BJ (cell line): ENCODE measurements around the gene CEP112. TPM values are rescaled to one million over a fixed set of nuclear protein-coding genes. Genes with fewer than 3 reads are reported as not detected.

ENCODE experiments used
- CTCF ChIA-PET: fragments of 350-600 bp; formaldehyde crosslinking; extraction: SDS; loops from one replicate; lab custom pipeline; 2021; ENCODE audit warnings: antibody characterized with exemption, inconsistent platforms; lab: Yijun Ruan, JAX
- POLR2A ChIA-PET: fragments of 300-600 bp; sonication (Branson Sonifier 250); formaldehyde crosslinking; extraction: SDS; loops from one replicate; lab custom pipeline; 2021; ENCODE audit warnings: antibody characterized with exemption; lab: Charles Lee
- DNase-seq: peaks from one replicate; pipeline ENCODE4 v3.0.0-alpha.2; 2011; ENCODE audit warnings: low read depth
- H3K27me3 ChIP-seq: 2 replicates; pipeline ENCODE4 v1.6.0; 2011; ENCODE audit warnings: low read length; ENCODE audit not compliant: control insufficient read depth, insufficient read depth
- H3K36me3 ChIP-seq: 2 replicates; pipeline ENCODE4 v1.5.1; 2011; ENCODE audit warnings: low read length; ENCODE audit not compliant: control insufficient read depth, insufficient read depth
- H3K4me3 ChIP-seq: 2 replicates; pipeline ENCODE4 v1.5.1; 2011; ENCODE audit warnings: low read depth, mild to moderate bottlenecking, control low read depth, low read length
- polyA plus RNA-seq: library from polyadenylated mRNA; depleted of rRNA; stranded (reverse); fragments of >200 nt; gene quantifications from 2 replicates; pipeline ENCODE4 v1.2.3, GENCODE V29; 2011
- TF ChIP-seq, protein P1 (sequence below): IDR thresholded peaks from 2 replicates; pipeline ENCODE4 v1.5.1; 2011; ENCODE audit warnings: low read depth, mild to moderate bottlenecking, control low read depth, inconsistent platforms, low read length, moderate library complexity; ENCODE audit not compliant: insufficient read depth

CEP112 gene
- polyA plus RNA-seq, 1 experiment, result 3.3 TPM

DNA sequence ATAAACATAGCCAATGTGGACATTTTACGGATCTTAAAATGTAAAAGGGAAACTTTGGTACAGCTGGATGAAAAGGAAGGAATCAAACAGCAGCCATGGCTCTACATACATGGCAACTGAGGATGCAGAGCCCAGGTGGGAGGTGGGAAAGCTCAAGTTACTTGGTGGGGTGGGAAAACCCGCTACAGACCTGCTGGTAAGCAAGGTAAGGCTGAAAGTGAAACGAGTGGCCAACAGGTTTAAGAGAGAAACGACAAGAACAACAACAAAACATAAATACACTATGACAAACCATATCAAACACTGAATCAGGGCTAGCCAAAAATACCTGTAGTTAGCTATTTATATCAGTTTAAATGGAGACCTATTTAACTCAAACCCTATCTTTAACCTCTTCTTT lies 185.3 kb downstream of the CEP112 start:
- TF ChIP-seq, protein P1, sequence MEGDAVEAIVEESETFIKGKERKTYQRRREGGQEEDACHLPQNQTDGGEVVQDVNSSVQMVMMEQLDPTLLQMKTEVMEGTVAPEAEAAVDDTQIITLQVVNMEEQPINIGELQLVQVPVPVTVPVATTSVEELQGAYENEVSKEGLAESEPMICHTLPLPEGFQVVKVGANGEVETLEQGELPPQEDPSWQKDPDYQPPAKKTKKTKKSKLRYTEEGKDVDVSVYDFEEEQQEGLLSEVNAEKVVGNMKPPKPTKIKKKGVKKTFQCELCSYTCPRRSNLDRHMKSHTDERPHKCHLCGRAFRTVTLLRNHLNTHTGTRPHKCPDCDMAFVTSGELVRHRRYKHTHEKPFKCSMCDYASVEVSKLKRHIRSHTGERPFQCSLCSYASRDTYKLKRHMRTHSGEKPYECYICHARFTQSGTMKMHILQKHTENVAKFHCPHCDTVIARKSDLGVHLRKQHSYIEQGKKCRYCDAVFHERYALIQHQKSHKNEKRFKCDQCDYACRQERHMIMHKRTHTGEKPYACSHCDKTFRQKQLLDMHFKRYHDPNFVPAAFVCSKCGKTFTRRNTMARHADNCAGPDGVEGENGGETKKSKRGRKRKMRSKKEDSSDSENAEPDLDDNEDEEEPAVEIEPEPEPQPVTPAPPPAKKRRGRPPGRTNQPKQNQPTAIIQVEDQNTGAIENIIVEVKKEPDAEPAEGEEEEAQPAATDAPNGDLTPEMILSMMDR, result no peak
- CTCF ChIA-PET, result no interaction called here
- POLR2A ChIA-PET, result no interaction called here
- Histone ChIP-seq H3K36me3 (no peaks in the 10 kb centered on the region), H3K4me3 (no peak overlapping the region), H3K27me3 (no peaks in the 10 kb centered on the region)
- no peak for DNase-seq

DNA sequence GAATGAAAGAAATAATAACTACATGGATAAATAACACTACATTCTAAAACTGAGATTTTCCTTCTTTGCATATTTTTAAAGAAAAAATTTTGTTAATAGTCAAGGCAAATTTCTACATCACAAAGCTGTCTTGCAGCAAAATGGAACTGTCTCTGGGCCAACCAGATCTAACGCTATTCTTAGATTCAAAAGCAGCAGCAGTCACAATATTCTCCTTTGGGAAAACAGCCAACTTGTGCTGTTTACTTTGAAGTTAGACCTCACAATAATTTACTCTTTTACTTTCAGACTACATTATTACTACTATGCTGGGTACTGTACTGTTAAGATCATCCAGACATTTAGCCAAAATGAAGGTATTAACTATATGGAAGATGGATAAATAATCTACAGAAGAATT lies 189.1 kb downstream of the CEP112 start:
- Histone ChIP-seq H3K27me3 (no peaks in the 10 kb centered on the region), H3K36me3 (no peaks in the 10 kb centered on the region), H3K4me3 (no peak overlapping the region)
- TF ChIP-seq, protein P1, result no peak
- ChIA-PET POLR2A (no interaction called here), CTCF (no interaction called here)
- no peak for DNase-seq

DNA sequence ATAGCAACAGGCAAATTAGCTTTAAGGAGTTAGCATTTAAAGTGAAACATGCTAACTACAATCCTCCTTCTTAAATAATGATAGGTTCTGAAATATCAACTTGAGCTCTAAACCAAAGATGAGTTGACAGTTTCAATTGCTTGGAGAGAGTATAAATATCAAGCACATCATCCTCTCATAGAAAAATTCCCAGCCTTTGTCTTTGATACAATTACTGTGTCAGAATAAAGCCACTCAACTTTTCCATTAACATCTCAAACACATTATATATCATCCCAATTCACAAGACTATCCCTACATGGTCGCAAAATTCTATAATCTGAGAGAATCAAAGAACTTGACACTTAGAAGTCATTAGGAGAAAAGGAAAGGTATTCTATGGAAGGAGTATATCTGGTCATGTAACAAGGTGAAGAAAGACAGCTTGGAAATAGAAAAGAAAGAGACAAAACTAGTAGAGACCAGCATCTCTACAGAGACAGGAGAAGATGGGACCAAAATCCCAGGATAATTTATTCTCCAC lies 189.8 kb downstream of the CEP112 start:
- ChIA-PET POLR2A (no interaction called here), CTCF (no interaction called here)
- TF ChIP-seq, protein P1, result no peak
- Histone ChIP-seq H3K27me3 (no peaks in the 10 kb centered on the region), H3K36me3 (no peaks in the 10 kb centered on the region), H3K4me3 (no peak overlapping the region)
- no peak for DNase-seq

- Histone ChIP-seq H3K27me3 (no peaks in the 10 kb centered on the region), H3K36me3 (no peaks in the 10 kb centered on the region), H3K4me3 (no peak overlapping the region)
- CTCF ChIA-PET, result no interaction called here
- no peak for DNase-seq
- TF ChIP-seq, protein P1, result no peak
- POLR2A ChIA-PET, result no interaction called here
These were observed 191.7 kb downstream of the CEP112 start for GRCh38 chr17:66000216-66000615.

DNA sequence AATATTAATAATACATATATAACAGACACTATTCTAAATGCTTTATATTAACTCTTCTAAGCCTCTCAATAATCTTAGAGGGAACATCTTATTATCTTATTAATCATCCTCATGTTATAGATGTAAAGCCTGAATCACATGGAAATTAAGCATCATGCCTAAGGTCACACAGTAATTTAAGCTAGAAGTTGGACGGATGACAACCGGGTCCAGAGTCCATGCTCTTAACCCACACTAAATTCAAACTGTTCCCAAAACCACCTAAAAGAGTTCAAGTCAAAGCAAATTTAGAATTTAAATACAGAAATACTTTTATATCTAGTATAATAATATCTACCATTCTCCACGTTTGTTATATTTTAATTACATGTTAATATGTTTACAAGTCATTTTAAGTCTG lies 193.3 kb downstream of the CEP112 start:
- POLR2A ChIA-PET, result no interaction called here
- no peaks in the 10 kb centered on the region for H3K36me3 ChIP-seq
- CTCF ChIA-PET, result no interaction called here
- TF ChIP-seq, protein P1, result no peak
- H3K27me3 ChIP-seq, result no peaks in the 10 kb centered on the region
- no peak for DNase-seq
- H3K4me3 ChIP-seq, result no peak overlapping the region
